ENCODE measurements around the gene PIAS3.

GRCh38 chr1:145874646-145875045, 15.8 kb upstream of the PIAS3 start:
- no peak for TF ChIP-seq CTCF (IDR thresholded peaks at IDR 0.05; ENCODE audit: poor library complexity)
- no peak for TF ChIP-seq EZH2 (IDR thresholded peaks at IDR 0.05; ENCODE audit: borderline replicate concordance)

Data from hepatocyte (in vitro differentiated cells).